ENCODE results near the gene MFSD11. TPM values are rescaled to one million over a fixed set of nuclear protein-coding genes. Genes with fewer than 3 reads are reported as not detected.
"Not testable (repeated sequence)": the region's sequence is repeated elsewhere in the genome, so short reads cannot be mapped to it uniquely, and the experiment has no call there.

Gene MFSD11
- total RNA-seq, 1 donor from 2014 or later = 20.8 TPM

- intact Hi-C loops (cut with micrococcal nuclease) = no loop called here
- no peak overlapping the region for H3K27ac Mint-ChIP-seq
- ChIA-PET POLR2A (no interaction called here), CTCF (no interaction called here)
- no peak overlapping the region for H3K4me3 Mint-ChIP-seq
- no peaks in the 10 kb centered on the region for H3K27me3 Mint-ChIP-seq
- TF ChIP-seq CTCF (IDR thresholded peaks at IDR 0.05) = no peak
- H3K4me1 Mint-ChIP-seq = no peaks in the 10 kb centered on the region
- DNase-seq (no peak), ATAC-seq (ENCODE audit: low read depth) (no peak)
- H3K36me3 Mint-ChIP-seq (ENCODE audit: low read depth) = no peaks in the 10 kb centered on the region
- H3K9me3 Mint-ChIP-seq = no peaks in the 10 kb centered on the region
Observed at GRCh38 chr17:76805319-76805718, 67.4 kb downstream of the MFSD11 start.

- POLR2A ChIA-PET = not testable (repeated sequence)
Observed at GRCh38 chr17:76806151-76806550, 68.2 kb downstream of the MFSD11 start.

GRCh38 chr17:76806767-76807166 is 68.8 kb downstream of the MFSD11 start:
- DNase-seq; POLR2A ChIA-PET; CTCF ChIA-PET; intact Hi-C loops (cut with micrococcal nuclease); H3K36me3 Mint-ChIP-seq (ENCODE audit: low read depth); H3K4me1 Mint-ChIP-seq; ATAC-seq (ENCODE audit: low read depth); H3K27ac Mint-ChIP-seq; H3K27me3 Mint-ChIP-seq; H3K4me3 Mint-ChIP-seq; H3K9me3 Mint-ChIP-seq: not testable (repeated sequence)

More at GRCh38 chr17:76806151-76806550, 68.2 kb downstream of the MFSD11 start:
- H3K9me3 Mint-ChIP-seq; H3K27ac Mint-ChIP-seq; ATAC-seq (ENCODE audit: low read depth); DNase-seq; intact Hi-C loops (cut with micrococcal nuclease); CTCF ChIA-PET; H3K4me1 Mint-ChIP-seq; H3K4me3 Mint-ChIP-seq; H3K36me3 Mint-ChIP-seq (ENCODE audit: low read depth); H3K27me3 Mint-ChIP-seq: not testable (repeated sequence)

GRCh38 chr17:76808326-76808725 is 70.4 kb downstream of the MFSD11 start:
- H3K27me3 Mint-ChIP-seq = peaks cover 5% of the 10 kb centered on the region
- no peaks in the 10 kb centered on the region for H3K36me3 Mint-ChIP-seq (ENCODE audit: low read depth)
- TF ChIP-seq CTCF (IDR thresholded peaks at IDR 0.05) = no peak
- no peak overlapping the region for H3K4me3 Mint-ChIP-seq
- ChIA-PET CTCF (no interaction called here), POLR2A (no interaction called here)
- intact Hi-C loops (cut with micrococcal nuclease) = no loop called here
- no peak overlapping the region for H3K27ac Mint-ChIP-seq
- no peaks in the 10 kb centered on the region for H3K4me1 Mint-ChIP-seq
- DNase-seq = no peak
- ATAC-seq (ENCODE audit: low read depth) = no peak
- H3K9me3 Mint-ChIP-seq = no peaks in the 10 kb centered on the region

- Mint-ChIP-seq H3K4me1 (no peaks in the 10 kb centered on the region), H3K27ac (no peak overlapping the region)
- POLR2A ChIA-PET = no interaction called here
Observed at GRCh38 chr17:76810956-76811355, 73.0 kb downstream of the MFSD11 start.

GRCh38 chr17:76811834-76812233 is 73.9 kb downstream of the MFSD11 start:
- no peaks in the 10 kb centered on the region for H3K36me3 Mint-ChIP-seq (ENCODE audit: low read depth)
- CTCF ChIA-PET = no interaction called here

More at GRCh38 chr17:76810956-76811355, 73.0 kb downstream of the MFSD11 start:
- DNase-seq (no peak), ATAC-seq (ENCODE audit: low read depth) (no peak)
- peaks cover 5% of the 10 kb centered on the region for H3K27me3 Mint-ChIP-seq
- H3K4me3 Mint-ChIP-seq = no peak overlapping the region
- CTCF ChIA-PET = no interaction called here
- intact Hi-C loops (cut with micrococcal nuclease) = no loop called here
- no peak for TF ChIP-seq CTCF (IDR thresholded peaks at IDR 0.05)
- H3K9me3 Mint-ChIP-seq = no peaks in the 10 kb centered on the region
- no peaks in the 10 kb centered on the region for H3K36me3 Mint-ChIP-seq (ENCODE audit: low read depth)

More at GRCh38 chr17:76811834-76812233, 73.9 kb downstream of the MFSD11 start:
- intact Hi-C loops (cut with micrococcal nuclease) = no loop called here
- peaks cover 3% of the 10 kb centered on the region for H3K4me1 Mint-ChIP-seq
- DNase-seq = no peak
- ATAC-seq (ENCODE audit: low read depth) = no peak
- no peak overlapping the region for H3K4me3 Mint-ChIP-seq
- peaks cover 5% of the 10 kb centered on the region for H3K27me3 Mint-ChIP-seq
- no peak overlapping the region for H3K27ac Mint-ChIP-seq
- POLR2A ChIA-PET = no interaction called here
- no peaks in the 10 kb centered on the region for H3K9me3 Mint-ChIP-seq
- no peak for TF ChIP-seq CTCF (IDR thresholded peaks at IDR 0.05)

Data from activated B cell treated with CpG ODN at 0.5 μM for 24 hours (primary cell).